Effector CD4-positive, alpha-beta T cell (primary cell): ENCODE measurements around the gene DNAAF3. TPM values are rescaled to one million over a fixed set of nuclear protein-coding genes. Genes with fewer than 3 reads are reported as not detected.
"Not testable (repeated sequence)": the region's sequence is repeated elsewhere in the genome, so short reads cannot be mapped to it uniquely, and the experiment has no call there.

Experiments
- DNase-seq: peaks from one replicate; pipeline ENCODE4 v3.0.0-alpha.2; 2020
- total RNA-seq: gene quantifications from one replicate; lab custom pipeline; 2026; lab: John Stamatoyannopoulos, UW

Gene DNAAF3
- total RNA-seq = not detected

GRCh38 chr19:55166530-55167268 is at the start of gene DNAAF3:
TSS of gene DNAAF3 (minus strand) at chr19:55166613. CDS start at chr19:55166413, 200 bp downstream.
- DNase-seq = peak; percentile 30

- DNase-seq = no peak
Observed at GRCh38 chr19:55213547-55213946, 47.1 kb upstream of the DNAAF3 start.

- DNase-seq = no peak
Observed at GRCh38 chr19:55212447-55212846, 46.0 kb upstream of the DNAAF3 start.

GRCh38 chr19:55209693-55210472 is 43.5 kb upstream of the DNAAF3 start:
- DNase-seq = no peak

DNA sequence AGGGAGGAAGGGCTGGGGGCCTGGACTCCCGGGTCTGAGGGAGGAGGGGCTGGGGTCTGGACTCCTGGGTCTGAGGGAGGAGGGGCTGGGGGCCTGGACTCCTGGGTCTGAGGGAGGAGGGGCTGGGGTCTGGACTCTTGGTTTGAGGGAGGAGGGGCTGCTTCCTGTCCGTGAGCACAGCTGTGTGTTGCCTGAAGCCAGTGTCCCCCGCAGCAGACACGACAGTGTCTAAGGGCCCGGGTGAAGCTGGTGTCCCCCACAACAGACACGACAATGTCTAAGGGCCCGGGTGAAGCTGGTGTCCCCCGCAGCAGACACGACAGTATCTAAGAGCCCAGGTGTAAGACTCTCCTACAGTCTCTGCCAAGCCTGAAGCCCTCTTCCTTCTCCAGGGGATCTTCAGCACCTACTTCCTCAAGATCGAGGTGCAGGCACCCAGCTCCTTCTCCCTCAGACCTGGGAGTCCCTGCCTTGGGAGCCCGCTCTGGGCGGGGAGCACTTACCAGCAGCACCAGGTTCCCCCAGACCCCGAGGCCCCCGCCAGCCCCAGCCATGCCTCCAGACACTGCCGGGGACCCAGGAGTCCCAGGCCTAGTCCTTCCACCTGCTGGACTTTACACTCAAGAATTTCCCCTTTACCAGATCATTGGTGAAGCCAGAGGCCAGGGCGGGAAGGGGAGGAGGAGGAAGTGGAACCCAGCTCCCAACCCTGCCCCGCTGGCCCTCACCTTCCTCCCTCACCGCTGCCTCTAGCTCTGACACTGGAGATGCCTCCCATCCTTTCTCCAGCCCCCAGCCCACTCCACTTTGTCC is 42.7 kb upstream of the DNAAF3 start, which contains the start of gene PTPRH:
Gene PTPRH (minus strand): TSS at position 622 of the 813 bp plus-strand sequence. CDS start 68 bp downstream, at position 554.
- DNase-seq = no peak

DNA sequence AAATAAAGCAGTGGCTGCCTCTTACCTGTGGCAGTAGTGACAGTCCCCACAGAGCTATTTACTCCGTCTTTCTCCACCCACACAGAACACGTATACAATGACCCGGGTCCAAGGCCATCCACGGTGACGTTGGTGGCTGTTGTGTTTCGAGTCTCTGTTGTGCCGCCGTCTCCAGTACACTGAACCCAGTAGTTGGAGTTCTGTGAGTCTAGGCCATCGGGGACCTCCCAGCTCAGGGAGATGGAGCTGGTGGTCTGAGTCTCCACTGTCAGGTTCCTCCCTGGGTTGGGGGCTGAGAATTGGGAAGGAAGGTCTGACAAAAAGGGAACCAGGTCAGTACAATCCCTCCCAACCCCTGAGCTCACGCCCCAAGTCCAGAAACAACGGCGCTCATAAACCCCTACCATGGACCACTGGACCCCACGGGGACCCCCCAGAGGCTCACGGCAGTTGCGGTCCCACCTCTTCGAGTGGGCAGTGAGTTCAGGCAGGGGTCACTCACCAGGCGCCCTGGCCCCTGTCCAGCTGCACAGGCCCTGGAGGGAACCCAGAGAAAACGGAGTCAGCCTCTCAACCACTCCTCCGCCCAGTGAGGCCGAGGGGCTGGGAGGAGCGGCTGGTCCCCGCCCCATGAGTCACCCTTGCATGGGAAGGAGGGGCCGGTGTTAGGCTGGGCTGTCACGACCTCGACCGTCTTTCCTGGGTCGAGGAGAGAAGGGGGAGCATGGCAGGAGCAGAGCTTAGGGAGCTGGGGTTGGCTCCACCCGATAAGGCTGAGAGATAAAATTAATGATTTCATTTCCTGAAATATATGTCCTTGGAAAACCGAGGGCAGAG is 40.5 kb upstream of the DNAAF3 start:
- DNase-seq = no peak

- not testable (repeated sequence) for DNase-seq
Observed at GRCh38 chr19:55202199-55202598, 35.8 kb upstream of the DNAAF3 start.

GRCh38 chr19:55199620-55200204 is 33.3 kb upstream of the DNAAF3 start:
- DNase-seq = no peak

DNA sequence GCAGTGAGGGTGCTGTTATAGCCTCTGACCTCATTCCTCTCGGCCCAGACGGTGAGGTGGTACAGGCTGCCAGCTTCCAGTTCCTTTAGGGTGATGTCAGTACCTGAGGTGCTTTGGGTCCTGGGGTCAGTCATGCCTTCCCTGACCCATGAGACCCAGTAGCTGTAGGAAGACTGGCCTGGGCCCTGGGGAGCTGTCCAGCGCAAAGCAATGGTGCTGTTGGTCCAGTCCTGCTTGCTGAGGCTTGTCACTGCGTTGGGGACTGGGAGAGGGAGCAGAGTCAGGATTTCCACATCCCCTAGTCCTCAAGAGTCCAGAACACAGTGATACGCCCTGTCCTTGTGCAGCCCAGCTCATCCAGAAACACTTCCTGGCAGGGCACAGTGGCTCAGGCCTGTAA is 32.2 kb upstream of the DNAAF3 start:
- DNase-seq = no peak

DNA sequence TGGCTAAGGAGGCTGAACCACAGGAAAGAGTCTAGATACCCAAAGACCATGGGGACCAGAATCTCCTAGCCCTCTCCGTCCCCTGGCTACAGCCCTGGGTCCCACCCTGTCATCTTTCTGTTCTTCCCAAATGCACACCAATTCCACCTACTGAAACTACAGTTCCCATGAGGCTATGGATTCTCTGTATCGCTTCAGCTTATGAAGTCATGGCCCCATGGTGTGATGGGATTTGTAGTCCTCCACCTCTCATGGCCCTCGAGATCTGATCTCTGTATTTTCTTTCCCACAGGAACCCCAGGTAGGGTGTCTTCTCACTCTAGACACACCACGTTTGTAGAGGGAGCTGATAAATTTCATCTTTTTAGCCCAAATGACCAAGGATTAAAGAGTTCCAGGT is 31.1 kb upstream of the DNAAF3 start:
- DNase-seq = no peak

GRCh38 chr19:55196803-55197202 is 30.4 kb upstream of the DNAAF3 start:
- DNase-seq = no peak

GRCh38 chr19:55193481-55193880 is 27.1 kb upstream of the DNAAF3 start:
- no peak for DNase-seq

DNA sequence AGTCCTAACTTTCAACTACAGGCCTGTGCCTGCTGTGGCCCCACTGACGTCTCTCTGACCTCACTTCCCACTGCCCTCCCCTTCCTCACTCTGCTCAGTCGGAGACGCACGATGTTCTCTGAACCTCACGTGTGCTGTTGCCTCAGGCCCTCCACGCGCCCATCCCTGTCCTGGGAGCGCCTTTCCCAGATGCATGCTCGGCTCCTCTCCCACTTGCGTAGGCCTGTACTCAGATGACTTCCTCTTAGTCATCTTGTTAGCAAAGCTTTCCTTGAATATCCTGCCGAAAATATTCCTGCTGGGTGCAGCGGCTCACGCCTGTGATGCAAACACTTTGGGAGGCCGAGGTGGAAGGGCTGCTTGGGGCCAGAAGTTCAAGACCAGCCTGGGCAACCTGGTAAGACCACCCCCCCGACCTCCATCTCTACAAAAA is 23.0 kb upstream of the DNAAF3 start:
- DNase-seq = no peak

- DNase-seq = no peak
Observed at GRCh38 chr19:55188625-55189024, 22.2 kb upstream of the DNAAF3 start.

- no peak for DNase-seq
Observed at GRCh38 chr19:55186080-55186479, 19.7 kb upstream of the DNAAF3 start.

GRCh38 chr19:55181740-55182139 is 15.3 kb upstream of the DNAAF3 start:
- DNase-seq = no peak

DNA sequence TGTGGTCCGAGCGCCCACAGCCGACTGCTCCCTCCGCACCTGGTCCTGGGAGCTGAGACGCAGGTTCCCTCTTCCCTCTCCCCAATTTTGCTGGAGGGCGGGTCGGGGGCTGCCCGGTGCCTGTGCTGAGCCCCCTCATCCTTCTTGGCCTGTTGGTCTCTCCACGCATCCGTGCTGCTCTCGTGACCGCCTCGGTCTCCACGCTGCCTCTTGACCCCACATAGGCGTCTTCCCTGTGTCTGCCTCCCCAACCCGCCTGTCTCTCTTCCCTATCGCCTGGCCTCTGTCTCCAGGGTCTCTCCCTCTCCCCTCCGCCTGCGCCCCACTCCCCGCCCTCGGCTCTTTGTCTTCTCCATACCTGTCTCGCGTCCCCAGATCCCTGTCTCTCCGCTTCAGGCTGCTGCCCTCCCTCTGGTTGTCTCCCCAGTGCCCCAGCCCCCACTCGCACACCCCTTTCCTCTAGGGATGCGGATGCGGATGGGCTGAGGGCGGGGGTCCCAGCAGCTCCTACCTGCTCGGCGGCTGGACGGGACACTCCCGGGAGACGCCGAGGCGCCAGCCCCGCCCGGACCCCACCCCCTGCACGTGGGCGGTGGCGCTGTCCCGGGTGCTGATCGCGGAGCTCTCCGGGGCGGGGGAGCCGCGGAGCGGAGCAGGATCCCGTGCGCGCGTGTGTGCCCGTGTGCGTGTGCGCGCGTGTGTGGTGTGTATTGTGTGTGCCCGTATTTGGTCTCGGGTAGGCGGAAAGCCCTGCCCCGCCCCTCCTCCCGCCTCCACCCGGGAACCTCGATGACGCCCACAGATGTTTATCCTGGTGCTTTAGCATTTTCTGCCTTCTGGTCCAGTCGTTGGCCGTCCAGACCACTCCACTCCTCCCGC is 13.4 kb upstream of the DNAAF3 start, which contains the start of gene SYT5:
Gene SYT5 (minus strand): TSS at position 684 of the 879 bp plus-strand sequence. CDS start 1,248 bp downstream, outside the sequence.
- peak; percentile 48 for DNase-seq

- DNase-seq = peak; percentile 97
Observed at GRCh38 chr19:55178781-55179599, 12.6 kb upstream of the DNAAF3 start.

GRCh38 chr19:55176076-55176475 is 9.7 kb upstream of the DNAAF3 start:
- no peak for DNase-seq
